Duodenal mucosa (tissue), 2 donors: Measurements from ENCODE around the gene APOBEC4.

Experiments used
- H3K27ac ChIP-seq: one replicate; pipeline ENCODE4 v1.7.0; 2013; ENCODE audit warnings: low read depth, low read length
- H3K27me3 ChIP-seq, 2 donors: one replicate each; pipeline ENCODE4 v1.7.0; 2013; ENCODE audit warnings: low read length in 2 of 2, control low read depth in 1 of 2; ENCODE audit not compliant: insufficient read depth in 2 of 2, control insufficient read depth in 1 of 2
- H3K36me3 ChIP-seq, 2 donors: one replicate each; pipeline ENCODE4 v1.7.0; 2013; ENCODE audit warnings: low read length in 2 of 2, control low read depth in 1 of 2; ENCODE audit not compliant: insufficient read depth in 2 of 2, control insufficient read depth in 1 of 2
- H3K4me1 ChIP-seq, 2 donors: one replicate each; pipeline ENCODE4 v1.7.0; 2013; ENCODE audit warnings: low read length in 2 of 2, control low read depth in 1 of 2; ENCODE audit not compliant: insufficient read depth in 2 of 2, control insufficient read depth in 1 of 2
- H3K4me3 ChIP-seq, 2 donors: one replicate each; pipeline ENCODE4 v1.7.0; 2013; ENCODE audit warnings: low read length in 2 of 2, low read depth in 1 of 2
- H3K9ac ChIP-seq, 2 donors: one replicate each; pipeline ENCODE4 v1.7.0; 2013; ENCODE audit warnings: low read length in 2 of 2, low read depth in 1 of 2
- H3K9me3 ChIP-seq, 2 donors: one replicate each; pipeline ENCODE4 v1.7.0; 2013; ENCODE audit warnings: low read length in 2 of 2, control low read depth in 1 of 2; ENCODE audit not compliant: control insufficient read depth in 1 of 2

The APOBEC4 gene

DNA sequence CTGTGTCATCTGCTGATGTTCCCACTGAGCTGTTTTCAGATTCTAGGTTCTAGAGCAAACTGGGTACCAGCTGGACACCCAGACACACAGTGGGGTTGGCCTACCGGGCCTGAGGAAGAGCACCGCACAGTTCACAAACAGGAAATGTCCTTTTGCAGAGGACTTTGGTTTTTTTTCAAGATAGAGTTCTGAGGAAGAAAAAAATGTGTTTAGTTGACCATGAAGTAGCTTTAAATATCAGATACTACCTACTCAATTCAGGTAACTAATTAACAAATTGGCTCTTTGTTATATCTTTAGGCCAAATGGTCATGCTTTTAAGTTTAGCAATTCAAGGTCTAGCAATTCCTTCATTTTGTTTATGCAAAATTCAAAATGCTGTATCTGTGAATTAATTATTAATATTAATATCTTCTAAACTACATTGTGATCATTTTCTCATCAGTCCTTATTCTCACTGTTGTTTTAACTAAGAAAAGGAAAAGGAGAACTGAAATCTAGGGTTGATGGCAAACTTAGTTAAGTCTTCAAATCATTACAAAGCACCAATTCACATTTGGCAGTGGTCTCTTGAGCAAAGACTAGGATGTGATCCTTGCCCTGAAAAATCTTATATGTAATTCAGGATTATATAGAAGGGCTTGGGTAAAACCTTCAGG is 45.7 kb downstream of the APOBEC4 start:
- H3K9me3 ChIP-seq: no peaks in the 10 kb centered on the region
- H3K9ac ChIP-seq: no peak overlapping the region
- H3K4me3 ChIP-seq: no peak overlapping the region
- H3K27me3 ChIP-seq: no peaks in the 10 kb centered on the region
- peaks cover 3 to 5% of the 10 kb centered on the region in 2 donors for H3K4me1 ChIP-seq
- H3K27ac ChIP-seq: no peak overlapping the region
- H3K36me3 ChIP-seq: no peaks in the 10 kb centered on the region

DNA sequence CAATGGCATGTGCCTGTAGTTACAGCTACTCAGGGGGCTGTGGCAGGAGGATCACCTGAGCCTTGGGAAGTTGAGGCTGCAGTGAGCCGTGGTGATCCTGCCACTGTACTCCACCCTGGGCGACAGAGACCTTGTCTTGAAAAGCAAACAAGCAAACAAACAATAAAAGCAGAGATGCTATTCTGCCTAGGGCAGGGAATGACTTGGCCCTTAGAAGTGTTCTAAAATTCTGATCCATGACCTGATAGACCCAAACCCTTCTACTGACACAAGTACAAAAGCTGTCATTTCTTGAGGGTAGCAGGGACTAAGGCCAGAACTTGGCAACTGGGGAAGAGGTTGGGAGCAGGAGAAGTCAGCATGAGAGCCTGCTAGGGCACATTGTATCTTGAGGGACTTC is 47.2 kb downstream of the APOBEC4 start:
- H3K36me3 ChIP-seq: no peaks in the 10 kb centered on the region
- H3K27ac ChIP-seq: no peak overlapping the region
- H3K9me3 ChIP-seq: no peaks in the 10 kb centered on the region
- H3K27me3 ChIP-seq: no peaks in the 10 kb centered on the region
- peaks cover 3 to 5% of the 10 kb centered on the region in 2 donors for H3K4me1 ChIP-seq
- no peak overlapping the region for H3K4me3 ChIP-seq
- no peak overlapping the region for H3K9ac ChIP-seq

DNA sequence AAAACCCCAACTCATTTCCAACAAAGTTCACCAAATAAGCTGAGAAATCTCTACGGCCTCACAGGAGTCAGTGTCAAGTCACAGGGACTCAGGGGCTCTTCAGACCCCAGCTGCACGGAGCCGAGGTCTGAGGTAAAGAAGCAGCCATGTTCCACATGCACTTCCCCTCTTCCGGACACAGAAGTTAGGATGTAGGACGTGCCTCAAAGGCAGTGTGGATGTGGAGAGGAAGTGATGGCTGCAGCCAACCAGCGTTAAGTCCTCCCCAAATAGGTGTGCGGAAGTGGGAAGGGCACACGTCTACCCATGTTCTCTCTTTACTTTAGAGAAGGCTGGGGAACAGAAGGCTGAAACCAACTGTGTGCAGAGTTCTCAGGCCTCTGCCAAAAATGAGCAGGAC is 48.3 kb downstream of the APOBEC4 start:
- H3K27ac ChIP-seq: no peak overlapping the region

GRCh38 chr1:183604038-183604808 is 48.9 kb downstream of the APOBEC4 start:
- H3K27ac ChIP-seq: no peak overlapping the region
- H3K9me3 ChIP-seq: no peaks in the 10 kb centered on the region
- no peaks in the 10 kb centered on the region for H3K36me3 ChIP-seq
- no peak overlapping the region for H3K9ac ChIP-seq
- no peak overlapping the region for H3K4me3 ChIP-seq
- no peaks in the 10 kb centered on the region for H3K27me3 ChIP-seq
- H3K4me1 ChIP-seq: peaks cover 3 to 5% of the 10 kb centered on the region in 2 donors

More for the DNA sequence above, 48.3 kb downstream of the APOBEC4 start:
- Histone ChIP-seq H3K27me3 (no peaks in the 10 kb centered on the region), H3K4me3 (no peak overlapping the region), H3K4me1 (peaks cover 3 to 5% of the 10 kb centered on the region in 2 donors), H3K9ac (no peak overlapping the region), H3K9me3 (no peaks in the 10 kb centered on the region), H3K36me3 (no peaks in the 10 kb centered on the region)

DNA sequence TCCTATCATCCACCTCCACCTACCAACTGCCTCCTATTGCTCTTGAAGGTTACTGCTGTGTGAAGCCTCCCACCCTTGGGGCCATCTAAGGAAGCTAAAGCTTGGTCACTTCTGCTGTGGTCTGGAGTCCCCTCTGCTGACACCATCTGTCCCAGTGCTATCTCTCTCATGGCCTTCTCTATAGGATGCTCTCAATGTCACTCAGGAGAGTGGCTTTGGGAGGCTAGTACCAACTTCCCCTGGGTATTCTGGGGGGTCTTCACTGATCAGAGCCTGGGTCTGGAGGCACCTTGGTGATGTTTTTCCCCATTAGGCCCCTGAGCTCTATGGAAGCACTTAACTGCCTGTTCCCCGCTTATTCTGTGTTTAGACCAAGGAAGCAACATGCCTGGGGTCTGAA is 50.6 kb downstream of the APOBEC4 start:
- no peak overlapping the region for H3K9ac ChIP-seq
- H3K36me3 ChIP-seq: no peaks in the 10 kb centered on the region
- no peaks in the 10 kb centered on the region for H3K9me3 ChIP-seq
- no peak overlapping the region for H3K27ac ChIP-seq
- no peaks in the 10 kb centered on the region for H3K27me3 ChIP-seq
- H3K4me3 ChIP-seq: no peak overlapping the region
- H3K4me1 ChIP-seq: peaks cover 3 to 10% of the 10 kb centered on the region in 2 donors

DNA sequence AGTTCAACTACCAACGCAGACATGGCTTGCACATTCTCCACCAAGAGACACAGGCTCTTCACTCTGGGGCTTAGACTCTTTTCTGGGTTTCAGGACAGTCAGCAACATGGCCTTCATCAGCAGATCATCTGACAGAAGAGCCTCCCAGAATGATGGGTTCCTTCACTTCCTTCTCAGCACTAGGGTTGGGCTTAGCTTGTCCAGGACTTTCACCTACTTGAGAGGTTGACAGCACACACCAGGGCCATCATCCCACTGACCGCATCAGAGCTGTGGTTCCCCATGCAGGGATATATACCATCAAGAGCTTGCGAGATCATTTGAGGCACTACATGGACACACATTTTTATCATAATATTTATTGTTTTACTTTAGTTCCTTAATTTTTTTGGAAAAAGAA is 52.5 kb downstream of the APOBEC4 start:
- H3K4me1 ChIP-seq: peaks cover 3 to 10% of the 10 kb centered on the region in 2 donors
- no peak overlapping the region for H3K9ac ChIP-seq
- no peaks in the 10 kb centered on the region for H3K9me3 ChIP-seq
- no peaks in the 10 kb centered on the region for H3K36me3 ChIP-seq
- H3K4me3 ChIP-seq: no peak overlapping the region
- no peaks in the 10 kb centered on the region for H3K27me3 ChIP-seq
- H3K27ac ChIP-seq: no peak overlapping the region

DNA sequence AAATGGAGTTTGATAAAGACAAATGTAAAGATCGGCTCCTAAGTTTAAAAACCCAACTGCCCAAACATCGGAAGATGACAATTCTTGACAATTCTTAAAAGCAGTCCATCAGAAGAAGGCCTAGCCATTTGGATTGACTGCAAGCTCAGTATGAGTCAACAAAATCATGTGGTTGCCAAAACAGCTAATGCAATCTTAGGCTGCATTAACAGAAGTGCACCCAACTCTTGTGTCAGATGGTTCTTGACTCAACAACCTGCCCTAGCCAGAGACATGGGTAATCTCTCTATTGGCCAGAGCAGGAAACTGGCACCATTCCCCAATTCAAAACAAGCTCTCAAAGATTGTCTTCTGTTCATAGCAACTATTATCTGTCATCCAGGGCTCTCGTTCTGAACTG is 53.0 kb downstream of the APOBEC4 start:
- Histone ChIP-seq H3K9ac (no peak overlapping the region), H3K27me3 (no peaks in the 10 kb centered on the region), H3K9me3 (no peaks in the 10 kb centered on the region), H3K27ac (no peak overlapping the region), H3K4me3 (no peak overlapping the region), H3K36me3 (no peaks in the 10 kb centered on the region), H3K4me1 (peaks cover 3 to 10% of the 10 kb centered on the region in 2 donors)

GRCh38 chr1:183598386-183598785 is 54.7 kb downstream of the APOBEC4 start:
- Histone ChIP-seq H3K9ac (no peak overlapping the region), H3K27ac (no peak overlapping the region), H3K27me3 (no peaks in the 10 kb centered on the region), H3K9me3 (no peaks in the 10 kb centered on the region), H3K4me3 (no peak overlapping the region), H3K36me3 (no peaks in the 10 kb centered on the region), H3K4me1 (peaks cover 3 to 10% of the 10 kb centered on the region in 2 donors)

DNA sequence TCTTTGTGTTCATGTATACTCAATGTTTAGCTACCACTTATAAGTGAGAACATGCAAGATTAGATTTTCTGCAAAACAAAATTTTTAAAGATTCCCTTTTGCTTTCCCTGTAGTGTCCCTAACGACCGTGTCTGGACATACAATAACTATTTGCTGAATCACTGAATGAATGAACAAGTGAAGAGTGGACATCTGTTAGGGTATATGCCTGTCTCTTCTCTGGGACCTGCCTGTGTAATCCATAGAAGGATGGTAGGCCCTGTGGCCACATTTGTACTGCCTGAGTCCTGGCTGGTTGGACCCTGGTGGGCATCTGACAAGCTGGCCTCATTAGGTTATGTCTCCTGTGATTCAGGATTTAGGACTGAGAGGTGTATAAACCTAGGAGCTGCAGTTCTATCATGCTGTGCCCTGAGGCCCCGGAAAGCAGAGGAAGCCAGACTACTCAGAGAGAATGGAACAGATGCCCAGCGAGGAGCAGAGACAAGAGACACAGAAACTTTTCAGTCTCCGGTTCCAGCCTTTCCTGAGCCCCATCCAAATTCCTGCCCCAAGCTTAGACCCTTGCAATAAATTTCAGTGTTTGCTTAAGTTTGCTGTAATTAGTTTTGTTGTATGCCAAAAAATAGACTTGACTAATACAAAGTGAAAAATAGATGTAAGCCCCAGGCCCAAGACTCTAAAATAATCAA is 55.3 kb downstream of the APOBEC4 start:
- no peak overlapping the region for H3K9ac ChIP-seq
- no peaks in the 10 kb centered on the region for H3K36me3 ChIP-seq
- peaks cover 4 to 9% of the 10 kb centered on the region in 2 donors for H3K4me1 ChIP-seq
- H3K27ac ChIP-seq: no peak overlapping the region
- H3K27me3 ChIP-seq: no peaks in the 10 kb centered on the region
- no peaks in the 10 kb centered on the region for H3K9me3 ChIP-seq
- no peak overlapping the region for H3K4me3 ChIP-seq

DNA sequence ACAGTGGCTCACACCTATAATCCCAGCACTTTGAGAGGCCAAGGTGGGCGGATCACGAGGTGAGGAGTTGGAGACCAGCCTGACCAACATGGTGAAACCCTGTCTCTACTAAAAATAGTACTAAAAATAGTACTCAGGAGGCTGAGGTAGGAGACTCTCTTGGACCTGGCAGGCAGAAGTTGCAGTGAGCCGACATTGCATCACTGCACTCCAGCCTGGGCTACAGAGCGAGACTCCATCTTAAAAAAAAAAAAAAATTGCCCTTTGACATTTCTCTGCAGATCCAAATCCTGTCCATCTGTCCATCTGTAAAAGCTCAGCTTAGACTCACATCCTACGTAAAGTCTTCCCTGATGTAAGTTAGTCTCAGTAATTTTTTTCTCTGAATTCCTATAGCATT is 56.6 kb downstream of the APOBEC4 start:
- Histone ChIP-seq H3K4me3 (no peak overlapping the region), H3K27me3 (no peaks in the 10 kb centered on the region), H3K27ac (no peak overlapping the region), H3K9ac (no peak overlapping the region), H3K9me3 (no peaks in the 10 kb centered on the region), H3K4me1 (peaks cover 4 to 9% of the 10 kb centered on the region in 2 donors), H3K36me3 (no peaks in the 10 kb centered on the region)
